HG03571 (cell line): ENCODE data around the gene SRBD1.
"Not testable (repeated sequence)": the region's sequence is repeated elsewhere in the genome, so short reads cannot be mapped to it uniquely, and the experiment has no call there.

Experiments used
- ATAC-seq: cut with Tn5 transposase; IDR thresholded peaks from one replicate; pipeline ENCODE4 v1.9.1; 2021; ENCODE audit not compliant: unreplicated experiment

SRBD1 gene

DNA sequence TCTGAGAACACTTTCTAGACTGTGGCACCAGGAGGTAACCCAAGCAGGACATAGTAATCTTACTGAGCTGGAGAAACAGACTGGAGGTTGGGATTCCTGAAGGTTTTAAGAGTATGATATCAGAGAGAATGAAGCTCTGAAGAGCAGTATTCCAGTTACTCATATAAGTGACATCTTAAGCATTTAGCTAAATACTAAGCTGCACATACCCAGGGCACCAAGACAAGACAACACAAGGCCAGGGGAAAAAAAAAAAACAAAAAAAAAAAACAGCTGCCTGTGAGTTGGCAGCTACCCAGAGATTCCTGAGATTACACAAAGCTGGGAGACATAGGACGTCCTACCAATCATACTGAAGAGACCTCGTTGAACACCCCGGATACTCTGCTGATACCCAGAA lies 175.8 kb downstream of the SRBD1 start:
- ATAC-seq, result no peak

DNA sequence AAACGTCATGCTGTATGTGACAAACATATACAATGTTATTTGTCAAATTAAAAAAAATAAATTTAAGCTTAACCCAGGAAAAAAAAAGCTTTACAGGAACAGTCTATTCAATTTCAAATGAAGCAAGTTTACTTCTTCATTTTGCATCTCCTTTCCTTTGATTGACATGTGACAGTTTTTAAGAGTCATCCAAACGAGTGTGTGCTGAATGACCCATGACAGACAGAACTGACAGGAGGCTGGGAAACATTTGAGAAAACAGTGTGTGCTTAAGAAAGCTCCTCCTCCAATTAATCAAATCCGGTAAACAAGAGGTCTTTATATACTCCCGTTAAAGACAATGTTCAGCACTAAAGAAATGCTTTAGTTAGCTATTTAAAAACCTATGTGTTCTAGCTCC lies 177.7 kb downstream of the SRBD1 start:
- ATAC-seq, result no peak

DNA sequence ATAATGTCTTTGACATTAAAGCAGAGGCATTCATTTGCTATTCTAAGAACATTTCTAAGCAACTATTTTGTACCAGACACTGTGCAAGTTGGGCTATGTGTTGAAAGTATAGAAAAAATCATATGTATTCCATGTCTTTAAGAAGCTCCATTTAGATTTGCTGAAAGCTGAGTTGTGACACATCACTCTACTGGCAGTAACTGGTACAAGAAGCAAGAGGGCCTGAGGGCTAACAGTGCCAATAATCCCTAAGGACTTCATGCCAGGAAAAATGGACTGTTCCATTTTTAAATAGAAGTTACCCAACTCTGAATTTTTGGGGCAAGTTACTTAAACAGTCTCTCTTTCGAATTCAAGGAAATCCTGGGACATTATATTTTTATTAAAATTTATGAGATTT lies 178.7 kb downstream of the SRBD1 start:
- no peak for ATAC-seq

DNA sequence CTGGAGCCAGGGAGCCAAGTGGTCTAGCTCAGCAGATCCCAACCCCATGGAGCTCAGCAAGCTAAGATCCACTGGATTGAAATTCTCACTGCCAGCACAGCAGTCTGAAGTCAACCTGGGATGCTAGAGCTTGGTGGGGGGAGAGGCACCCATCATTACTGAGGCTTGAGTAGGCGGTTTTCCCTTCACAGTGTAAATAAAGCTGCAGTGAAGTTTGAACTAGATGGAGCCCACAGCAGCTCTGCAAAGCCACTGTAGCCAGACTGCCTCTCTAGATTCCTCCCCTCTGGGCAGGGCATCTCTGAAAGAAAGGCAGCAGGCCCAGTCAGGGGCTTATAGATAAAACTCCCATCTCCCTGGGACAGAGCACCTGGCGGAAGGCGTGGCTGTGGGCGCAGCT lies 185.0 kb downstream of the SRBD1 start:
- ATAC-seq, result not testable (repeated sequence)

DNA sequence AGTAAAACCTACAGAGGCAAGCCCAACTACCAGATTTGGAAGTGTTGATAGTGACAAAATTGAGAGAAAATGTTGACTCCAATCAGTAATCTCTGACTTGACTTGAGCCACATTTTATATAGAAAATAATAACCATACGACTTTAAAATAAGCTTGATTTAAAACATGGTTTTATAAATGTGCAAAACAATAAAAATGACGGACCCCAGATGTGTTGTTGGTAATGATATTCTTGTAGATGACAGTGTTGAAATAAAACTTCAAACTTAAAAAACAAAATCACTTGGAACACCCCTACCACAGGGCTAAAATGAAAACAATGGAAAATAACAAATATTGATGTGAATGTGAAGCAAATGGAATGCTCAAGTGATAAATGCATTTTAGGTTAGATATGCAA lies 188.1 kb downstream of the SRBD1 start:
- ATAC-seq, result no peak

DNA sequence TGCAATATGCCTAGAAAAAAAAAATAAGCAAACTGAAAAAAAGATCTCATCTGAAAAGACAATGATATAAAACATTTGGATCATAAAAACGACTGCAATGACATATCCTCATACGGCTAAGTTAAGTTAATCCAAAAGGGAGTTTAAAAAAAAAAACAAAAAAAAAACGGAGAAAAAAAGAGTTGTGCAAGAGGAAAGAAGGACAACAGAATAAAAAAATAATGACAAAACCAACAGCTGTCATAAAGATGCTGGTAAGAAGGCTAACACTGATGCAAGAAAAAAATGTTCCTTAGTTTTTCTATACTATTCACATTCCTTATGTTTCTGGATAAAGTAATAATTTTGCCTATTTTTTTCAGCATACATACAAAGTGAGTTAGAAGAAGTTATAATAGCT lies 192.5 kb downstream of the SRBD1 start:
- no peak for ATAC-seq

DNA sequence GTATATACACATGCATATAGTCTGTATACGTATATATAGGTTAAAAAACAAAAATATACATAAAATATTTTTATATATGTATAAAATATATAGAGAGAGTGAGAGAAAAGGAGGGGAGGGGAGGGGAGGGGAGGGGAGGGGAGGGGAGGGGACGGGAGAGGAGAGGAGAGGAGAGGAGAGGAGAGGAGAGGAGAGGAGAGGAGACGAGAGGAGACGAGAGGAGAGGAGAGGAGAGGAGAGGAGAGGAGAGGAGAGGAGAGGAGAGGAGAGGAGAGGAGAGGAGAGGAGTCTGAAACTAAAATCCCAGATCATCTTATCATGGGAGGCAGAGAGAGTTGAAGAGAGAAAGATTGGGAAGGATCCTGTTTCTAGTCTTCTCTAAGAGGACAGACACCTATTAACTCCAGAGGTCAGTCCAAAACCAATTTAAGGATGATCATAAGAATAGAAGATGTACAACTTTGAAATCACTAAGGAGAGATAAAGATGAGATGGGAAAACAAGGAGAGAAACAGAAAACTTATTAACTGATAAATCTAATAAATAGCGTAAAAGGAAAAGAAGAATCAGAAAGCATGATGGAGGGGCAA lies 195.4 kb downstream of the SRBD1 start:
- no peak for ATAC-seq

DNA sequence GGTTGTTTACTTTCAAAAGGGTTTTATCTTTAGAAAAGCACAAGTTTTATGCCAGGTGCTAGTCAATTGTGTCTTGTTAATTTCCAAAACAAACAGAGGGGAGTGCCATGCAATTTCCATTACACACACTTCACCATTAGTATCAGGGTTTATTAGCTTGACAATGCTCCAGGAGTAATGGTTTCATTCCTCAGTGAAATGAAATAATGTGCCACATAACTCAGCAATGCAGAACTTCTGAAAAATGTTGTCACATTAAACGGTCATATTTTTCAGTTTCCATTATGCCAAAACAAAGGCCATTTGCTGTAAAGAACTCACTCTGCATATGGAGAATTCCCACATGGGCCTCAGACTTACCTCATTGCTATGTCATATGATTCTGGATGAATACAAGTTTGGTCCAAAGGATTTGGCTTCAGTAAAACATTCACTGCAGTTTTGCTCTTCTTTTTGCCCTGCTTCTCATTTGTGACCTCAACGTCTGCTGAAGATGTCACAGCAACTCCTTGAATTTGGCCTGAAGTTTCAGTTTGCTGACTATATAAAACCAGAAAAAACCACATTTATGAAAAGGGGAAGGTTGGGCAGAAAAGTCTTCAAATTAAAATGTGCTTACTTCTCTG lies 198.2 kb downstream of the SRBD1 start:
- no peak for ATAC-seq

DNA sequence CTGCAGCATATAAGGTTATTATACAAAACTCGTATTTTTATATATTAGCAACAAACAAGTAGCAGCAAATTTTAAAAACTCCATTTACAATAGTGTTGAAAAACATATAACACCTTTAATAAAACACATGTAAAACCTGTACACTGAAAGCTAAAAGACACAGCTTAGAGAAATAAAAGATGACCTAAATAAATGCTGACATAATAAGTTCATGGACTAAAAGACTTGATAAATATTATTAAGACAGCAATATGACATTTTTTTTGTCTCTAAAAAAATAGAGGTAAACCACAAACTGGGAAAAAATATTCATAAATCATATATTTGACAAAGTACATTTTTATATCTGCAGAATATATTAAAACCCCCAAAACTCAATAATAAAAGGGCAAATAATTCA lies 201.4 kb downstream of the SRBD1 start:
- no peak for ATAC-seq

DNA sequence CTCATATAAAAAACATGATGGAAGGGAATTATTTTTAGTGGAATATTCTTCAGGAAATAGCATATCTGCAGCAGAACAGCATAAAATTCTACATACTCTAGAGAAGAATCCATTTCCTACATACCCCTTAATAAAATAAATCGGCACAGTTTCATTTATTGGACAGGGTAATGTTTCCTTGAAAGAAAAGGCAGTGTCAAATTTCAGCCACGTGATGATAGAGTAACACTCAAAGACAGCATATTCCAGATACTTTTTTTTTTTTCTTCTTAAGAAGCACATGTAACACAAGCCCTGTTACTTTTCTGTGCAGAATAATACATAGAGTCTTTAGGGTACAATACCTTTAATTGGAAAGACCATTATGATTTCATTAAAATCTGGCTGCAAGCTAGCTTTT lies 204.4 kb downstream of the SRBD1 start:
- no peak for ATAC-seq

DNA sequence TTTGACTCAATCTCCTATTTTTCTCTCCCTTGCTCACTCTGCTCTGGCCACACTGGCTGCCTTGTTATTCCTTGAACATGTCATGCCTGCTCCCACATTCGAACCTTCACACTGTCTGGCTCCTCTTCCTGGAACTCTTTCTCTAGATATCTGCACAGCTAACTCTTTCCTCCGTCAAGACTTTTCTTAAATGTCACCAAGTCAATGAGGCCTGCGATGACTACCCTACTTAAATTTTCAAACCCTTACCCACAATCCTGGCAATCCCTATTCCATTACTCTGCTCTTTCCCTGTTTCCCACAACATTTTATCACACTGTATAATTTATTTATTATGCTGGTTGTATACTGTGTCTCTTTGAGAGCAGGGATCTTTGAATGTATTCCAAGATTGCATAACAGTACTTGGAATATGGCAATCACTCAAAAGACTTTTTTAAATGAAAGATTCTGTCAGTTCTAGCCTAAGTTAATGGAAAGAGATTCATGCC lies 206.2 kb downstream of the SRBD1 start:
- no peak for ATAC-seq

DNA sequence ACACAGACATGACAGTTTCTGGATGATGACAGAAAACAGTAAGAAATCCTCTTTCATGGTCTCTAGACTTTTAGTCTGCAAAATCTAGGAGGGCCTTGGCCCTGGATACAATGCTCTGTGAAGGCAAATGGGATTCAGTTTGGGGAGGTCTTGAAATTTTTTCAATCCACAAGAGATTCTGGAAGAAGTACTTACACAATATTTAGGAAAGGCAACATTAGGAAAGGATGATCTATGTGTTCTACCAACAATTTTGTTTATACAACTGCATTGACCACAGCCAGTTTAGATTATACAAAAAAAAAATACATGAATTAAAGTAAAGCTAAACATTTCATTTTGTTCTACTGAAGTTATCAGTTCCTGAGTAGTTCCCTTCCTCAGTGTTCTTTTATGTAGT lies 208.0 kb downstream of the SRBD1 start:
- ATAC-seq, result no peak

DNA sequence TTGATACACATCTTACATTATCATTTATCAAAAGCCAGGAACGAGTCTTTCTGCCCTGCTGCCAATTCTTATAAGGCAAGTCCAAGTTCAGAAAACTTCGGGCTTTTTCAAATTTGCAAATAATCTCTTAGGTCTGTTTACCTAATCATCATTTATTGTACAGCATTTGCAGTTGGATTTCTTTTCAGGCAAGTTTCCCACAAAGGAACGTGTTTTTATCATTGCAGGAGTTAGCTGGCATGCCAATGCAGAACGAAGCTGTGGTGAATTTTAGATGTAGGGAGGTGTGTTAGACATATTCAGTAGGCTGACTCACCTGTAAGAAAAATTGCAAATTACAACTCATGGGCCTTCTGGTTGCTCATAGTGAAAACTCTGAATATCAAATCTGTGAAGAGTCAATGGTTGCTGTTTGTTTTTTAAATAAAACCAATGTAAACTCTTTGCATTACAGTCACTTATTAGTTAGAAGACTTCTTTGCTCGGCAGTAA lies 209.6 kb downstream of the SRBD1 start:
- ATAC-seq, result no peak

DNA sequence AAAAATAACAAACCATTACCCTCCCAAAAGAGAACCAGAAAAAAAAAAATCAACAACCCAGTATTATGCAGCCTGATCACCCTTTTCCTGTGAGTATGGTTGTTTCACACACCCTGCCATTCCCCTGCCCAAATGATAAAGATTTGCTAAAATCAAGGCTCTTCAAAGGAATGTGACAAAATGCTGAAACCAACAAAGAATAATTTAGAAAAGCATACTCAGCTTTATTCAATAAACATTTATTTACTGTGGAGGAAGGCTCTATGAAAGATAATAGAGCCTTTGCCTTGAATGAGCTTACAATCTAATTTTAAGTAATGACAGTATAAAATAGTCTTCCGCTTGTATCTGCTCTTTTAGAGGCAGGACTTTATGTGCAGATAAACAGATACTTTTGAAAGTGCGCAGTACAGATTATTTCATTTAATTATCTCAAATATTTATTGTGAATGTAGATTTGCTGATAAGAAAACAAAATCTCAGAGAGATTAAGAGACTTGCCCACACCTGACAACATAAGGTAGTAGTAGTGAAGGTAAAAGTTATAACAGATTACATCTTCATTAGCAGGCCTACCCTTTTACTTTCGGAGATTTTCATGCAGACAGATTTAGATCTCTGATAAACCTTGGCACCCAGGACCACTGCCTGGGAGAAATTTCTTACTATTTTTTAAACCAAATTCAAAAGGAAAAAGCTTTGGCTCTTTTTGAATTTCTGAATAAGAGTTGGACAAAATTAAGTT lies 211.9 kb downstream of the SRBD1 start:
- ATAC-seq, result no peak

DNA sequence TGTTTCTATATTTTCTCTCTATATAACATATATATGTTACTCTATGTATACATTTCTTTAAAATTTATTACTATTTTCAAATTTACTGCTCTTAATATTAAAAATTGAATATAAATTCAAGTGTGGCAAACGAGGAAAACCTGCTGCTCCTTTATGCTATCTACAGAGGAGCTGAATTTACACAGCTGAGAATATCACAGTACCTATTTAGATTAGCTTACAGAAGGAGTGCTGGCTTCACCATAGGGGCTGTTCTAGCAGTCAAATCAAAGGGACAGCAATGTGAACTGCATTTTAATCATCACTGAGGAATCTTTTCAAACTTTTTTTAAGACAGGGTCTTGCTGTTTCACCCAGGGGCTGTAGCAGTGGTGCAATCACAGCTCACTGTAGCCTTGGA lies 213.8 kb downstream of the SRBD1 start:
- ATAC-seq, result no peak

DNA sequence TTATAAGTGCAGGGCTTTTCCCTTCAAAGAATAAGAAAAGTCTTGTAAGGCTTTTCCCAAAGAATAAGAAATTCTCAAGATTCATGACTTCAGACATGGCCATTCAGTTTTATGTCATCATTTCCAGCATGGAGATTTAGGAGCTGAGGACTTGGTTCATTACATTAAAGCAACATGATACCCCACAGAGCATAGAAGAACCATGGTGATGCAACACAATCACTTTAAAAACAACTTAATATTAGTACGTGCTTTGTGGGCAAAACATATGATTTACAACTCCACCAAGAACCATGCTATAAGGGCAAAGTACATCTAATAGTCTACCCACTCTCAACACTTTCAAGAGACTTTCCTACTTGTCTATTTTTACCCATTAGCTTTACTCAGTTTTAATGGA lies 214.4 kb downstream of the SRBD1 start:
- ATAC-seq, result no peak

DNA sequence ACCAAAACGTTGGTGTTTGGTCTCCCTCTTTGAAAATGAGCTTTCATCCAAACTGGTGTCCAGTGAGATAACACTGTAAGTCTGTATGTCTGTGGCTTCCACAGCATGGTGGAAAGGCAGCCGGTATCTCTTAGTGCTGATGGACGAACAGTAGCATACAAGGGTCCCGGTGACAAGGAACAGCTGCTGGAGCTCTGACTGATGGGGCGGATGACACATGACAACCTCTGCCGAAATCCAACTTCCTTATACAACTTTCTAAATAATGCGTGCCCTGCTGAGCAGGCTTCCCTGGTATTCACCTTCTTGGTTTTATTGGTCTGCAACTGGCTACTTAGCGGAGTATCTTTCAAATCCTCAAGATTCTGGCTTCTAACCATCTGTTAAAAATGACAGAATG lies 216.2 kb downstream of the SRBD1 start:
- ATAC-seq, result no peak

DNA sequence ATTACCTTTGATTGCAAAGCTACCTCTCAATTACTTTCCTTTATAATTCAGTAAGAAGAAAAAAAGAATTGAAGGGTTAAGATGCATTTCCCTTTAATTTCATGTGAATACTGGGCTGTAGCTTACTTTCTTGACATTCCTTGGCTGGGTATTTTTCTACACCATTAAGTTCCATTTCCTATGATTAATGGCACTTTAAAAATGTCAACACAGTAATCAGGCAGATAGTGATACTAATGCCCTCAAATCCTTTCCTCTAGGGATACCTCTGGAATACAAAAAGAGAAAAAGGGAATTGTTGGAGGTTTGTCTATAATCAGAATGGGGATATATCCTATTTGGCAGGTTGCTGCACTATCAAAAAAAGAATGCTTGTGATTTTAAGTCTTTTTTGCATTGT lies 216.9 kb downstream of the SRBD1 start:
- no peak for ATAC-seq

DNA sequence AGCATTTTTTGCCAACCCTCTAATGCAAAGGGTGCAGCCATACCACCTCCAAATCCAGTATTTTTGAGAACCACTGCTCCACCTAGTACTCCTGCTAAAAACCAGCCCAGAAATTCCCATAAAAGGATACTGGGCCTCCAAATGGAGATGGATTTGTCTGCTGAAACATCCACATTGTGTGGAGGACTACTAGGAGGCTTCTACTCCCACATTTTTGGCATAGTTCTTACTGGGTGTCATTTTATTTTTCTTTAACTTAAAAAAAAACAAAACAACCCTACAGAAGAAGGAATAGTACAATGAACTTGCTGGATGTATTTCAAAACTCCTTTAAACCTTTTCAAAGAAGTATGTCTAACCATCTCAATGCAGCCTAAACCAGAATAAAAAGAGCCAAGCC lies 219.2 kb downstream of the SRBD1 start:
- ATAC-seq, result no peak

DNA sequence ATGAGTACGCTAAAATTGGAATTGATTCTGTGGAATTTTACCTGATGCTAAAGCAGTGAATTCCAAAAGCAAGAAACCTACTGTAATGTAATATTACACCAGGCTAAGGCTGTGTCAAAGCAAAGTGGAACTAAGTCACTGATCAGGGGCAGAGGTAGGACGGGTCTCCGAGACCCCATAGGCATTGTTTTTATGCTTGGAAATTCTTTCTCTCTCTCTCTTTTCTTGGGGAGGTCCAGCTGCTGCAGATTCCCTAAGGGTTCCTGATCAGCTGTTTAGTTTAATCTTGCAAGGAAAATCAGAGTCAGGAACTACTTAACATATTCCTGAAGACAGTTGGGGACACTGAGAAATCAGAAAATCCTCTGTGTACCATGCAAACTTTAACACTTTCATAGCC lies 220.2 kb downstream of the SRBD1 start:
- ATAC-seq, result no peak

DNA sequence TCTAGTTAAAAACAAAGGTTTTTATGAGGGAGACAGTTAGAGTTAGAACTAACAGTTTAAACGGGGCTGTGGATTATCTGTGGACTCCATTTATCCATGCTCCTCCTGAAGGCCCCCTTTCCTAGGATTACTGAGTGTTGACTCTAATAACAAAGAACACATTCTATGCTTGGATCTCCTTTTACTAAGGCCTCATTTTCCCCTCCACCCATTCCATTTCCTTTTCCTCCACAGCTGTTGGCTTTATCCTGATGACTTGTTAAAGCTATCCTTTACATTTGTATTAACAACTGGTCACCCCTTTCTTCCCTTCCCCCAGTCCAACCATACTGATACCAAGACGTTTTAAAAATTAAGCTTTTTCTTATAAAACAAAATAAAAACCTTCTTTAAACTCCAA lies 220.6 kb downstream of the SRBD1 start:
- ATAC-seq, result no peak

DNA sequence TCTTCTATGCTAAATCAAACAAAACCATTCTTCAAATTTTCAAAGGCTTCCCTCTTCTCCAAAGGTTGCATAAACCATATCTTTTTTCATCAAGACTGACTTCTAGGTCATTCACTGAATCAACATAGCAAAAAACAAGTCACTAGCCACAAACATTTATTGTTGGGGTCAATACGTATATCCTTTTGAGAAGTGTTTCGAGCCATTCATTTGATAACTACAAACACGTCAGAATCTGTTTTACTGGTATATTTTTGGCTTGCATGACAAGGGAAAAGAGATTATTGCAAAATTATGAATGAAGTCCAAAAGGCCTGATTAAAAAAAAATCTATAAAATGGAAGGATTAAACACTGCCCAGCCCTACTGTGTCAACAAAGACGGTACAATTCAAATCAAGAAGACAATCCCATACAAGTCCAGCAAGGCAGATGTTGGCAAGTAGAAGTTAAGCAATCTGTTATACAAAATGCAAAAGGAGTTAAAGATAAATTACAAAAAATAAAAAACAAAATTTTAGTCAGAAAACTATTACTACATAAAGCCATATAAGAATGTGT lies 222.4 kb downstream of the SRBD1 start:
- ATAC-seq, result no peak
